Dendritic cell treated with granulocyte-macrophage colony-stimulating factor and Interleukin-4, amounts not matched to agents 40 ng/mL and 50 ng/mL, for 4 days (primary cell): ENCODE measurements around the gene ZKSCAN1.
"Not testable (repeated sequence)": the region's sequence is repeated elsewhere in the genome, so short reads cannot be mapped to it uniquely, and the experiment has no call there.

Experiments
- H3K27ac Mint-ChIP-seq: one replicate; pipeline ENCODE4 v1.8.0; 2022; ENCODE audit warnings: mild to moderate bottlenecking, mixed read lengths
- H3K27me3 Mint-ChIP-seq: one replicate; pipeline ENCODE4 v1.8.0; 2022; ENCODE audit warnings: mild to moderate bottlenecking, mixed read lengths
- H3K36me3 Mint-ChIP-seq: one replicate; pipeline ENCODE4 v1.8.0; 2022; ENCODE audit warnings: low read depth, mixed read lengths
- H3K4me1 Mint-ChIP-seq: one replicate; pipeline ENCODE4 v1.8.0; 2022; ENCODE audit warnings: low read depth, mixed read lengths
- H3K4me3 Mint-ChIP-seq: one replicate; pipeline ENCODE4 v1.8.0; 2022; ENCODE audit warnings: mild to moderate bottlenecking, moderate library complexity, mixed read lengths
- H3K9me3 Mint-ChIP-seq: one replicate; pipeline ENCODE4 v1.8.0; 2022; ENCODE audit warnings: mixed read lengths
- intact Hi-C: fragments of 100-400 bp; cut with micrococcal nuclease; formaldehyde crosslinking; loops from one replicate; pipeline ENCODE4 v1.15.0; 2022

The ZKSCAN1 gene

GRCh38 chr7:100012385-100013327 lies 2.7 kb upstream of the ZKSCAN1 start:
- peaks cover 22% of the 10 kb centered on the region for H3K4me1 Mint-ChIP-seq
- not testable (repeated sequence) for H3K36me3 Mint-ChIP-seq, H3K27me3 Mint-ChIP-seq, H3K27ac Mint-ChIP-seq, H3K9me3 Mint-ChIP-seq, H3K4me3 Mint-ChIP-seq
- intact Hi-C loops, result loop anchor here (10.0 kb wide), 1 partner anchor 72 kb away; the partner anchor contains the start of genes COPS6 and ZNF3

GRCh38 chr7:100013328-100013676 lies 2.1 kb upstream of the ZKSCAN1 start:
- no peak overlapping the region for H3K27ac Mint-ChIP-seq
- intact Hi-C loops, result loop anchor here (10.0 kb wide), 1 partner anchor 71 kb away; the partner anchor contains the start of genes COPS6 and ZNF3

GRCh38 chr7:100016215-100016901 lies 962 bp downstream of the ZKSCAN1 start:
- H3K36me3 Mint-ChIP-seq, result peaks cover 35% of the 10 kb centered on the region
- H3K4me3 Mint-ChIP-seq, result peak overlapping the region; percentile 81
- peaks cover 47% of the 10 kb centered on the region for H3K4me1 Mint-ChIP-seq
- intact Hi-C loops, result loop anchor here (10.0 kb wide), 1 partner anchor 68 kb away; the partner anchor contains the start of genes COPS6 and ZNF3
- no peaks in the 10 kb centered on the region for H3K27me3 Mint-ChIP-seq
- H3K27ac Mint-ChIP-seq, result peak overlapping the region; percentile 91
- H3K9me3 Mint-ChIP-seq, result no peaks in the 10 kb centered on the region

More at GRCh38 chr7:100013328-100013676, 2.1 kb upstream of the ZKSCAN1 start:
- H3K4me3 Mint-ChIP-seq, result no peak overlapping the region
- peaks cover 12% of the 10 kb centered on the region for H3K36me3 Mint-ChIP-seq
- H3K9me3 Mint-ChIP-seq, result no peaks in the 10 kb centered on the region
- H3K4me1 Mint-ChIP-seq, result peaks cover 26% of the 10 kb centered on the region
- H3K27me3 Mint-ChIP-seq, result no peaks in the 10 kb centered on the region

GRCh38 chr7:100017300-100017699 lies 1.9 kb downstream of the ZKSCAN1 start:
- H3K4me1 Mint-ChIP-seq, result peaks cover 47% of the 10 kb centered on the region
- peaks cover 45% of the 10 kb centered on the region for H3K36me3 Mint-ChIP-seq
- H3K4me3 Mint-ChIP-seq, result peak overlapping the region; percentile 6
- no peaks in the 10 kb centered on the region for H3K9me3 Mint-ChIP-seq
- H3K27ac Mint-ChIP-seq, result no peak overlapping the region
- H3K27me3 Mint-ChIP-seq, result no peaks in the 10 kb centered on the region
- intact Hi-C loops, result loop anchor here (10.0 kb wide), 1 partner anchor 68 kb away; the partner anchor contains the start of genes COPS6 and ZNF3

- Mint-ChIP-seq H3K4me3 (no peak overlapping the region), H3K27me3 (no peaks in the 10 kb centered on the region), H3K9me3 (no peaks in the 10 kb centered on the region), H3K4me1 (peaks cover 47% of the 10 kb centered on the region), H3K27ac (no peak overlapping the region), H3K36me3 (peaks cover 50% of the 10 kb centered on the region)
- intact Hi-C loops, result loop anchor here (10.0 kb wide), 1 partner anchor 67 kb away; the partner anchor contains the start of genes COPS6 and ZNF3
These were observed 2.5 kb downstream of the ZKSCAN1 start for GRCh38 chr7:100017875-100018274.

- peaks cover 39% of the 10 kb centered on the region for H3K4me1 Mint-ChIP-seq
- no peak overlapping the region for H3K27ac Mint-ChIP-seq
- peaks cover 69% of the 10 kb centered on the region for H3K36me3 Mint-ChIP-seq
- H3K9me3 Mint-ChIP-seq, result no peaks in the 10 kb centered on the region
- H3K27me3 Mint-ChIP-seq, result no peaks in the 10 kb centered on the region
- intact Hi-C loops, result loop anchor here (10.0 kb wide), 1 partner anchor 65 kb away; the partner anchor contains the start of genes COPS6 and ZNF3
- H3K4me3 Mint-ChIP-seq, result no peak overlapping the region
These were observed 4.5 kb downstream of the ZKSCAN1 start for GRCh38 chr7:100019908-100020307.

- Mint-ChIP-seq H3K9me3 (no peaks in the 10 kb centered on the region), H3K27me3 (no peaks in the 10 kb centered on the region), H3K36me3 (peaks cover 76% of the 10 kb centered on the region), H3K4me3 (no peak overlapping the region), H3K4me1 (peaks cover 31% of the 10 kb centered on the region), H3K27ac (no peak overlapping the region)
- intact Hi-C loops, result no loop called here
These were observed 5.9 kb downstream of the ZKSCAN1 start for GRCh38 chr7:100021297-100021696.

GRCh38 chr7:100022621-100023020 lies 7.2 kb downstream of the ZKSCAN1 start:
- no peak overlapping the region for H3K27ac Mint-ChIP-seq
- peaks cover 90% of the 10 kb centered on the region for H3K36me3 Mint-ChIP-seq
- no peak overlapping the region for H3K4me3 Mint-ChIP-seq
- no peaks in the 10 kb centered on the region for H3K27me3 Mint-ChIP-seq
- H3K4me1 Mint-ChIP-seq, result peaks cover 26% of the 10 kb centered on the region
- no peaks in the 10 kb centered on the region for H3K9me3 Mint-ChIP-seq
- intact Hi-C loops, result no loop called here

- intact Hi-C loops, result no loop called here
- peaks cover 19% of the 10 kb centered on the region for H3K4me1 Mint-ChIP-seq
- no peak overlapping the region for H3K4me3 Mint-ChIP-seq
- H3K9me3 Mint-ChIP-seq, result no peaks in the 10 kb centered on the region
- peaks cover 91% of the 10 kb centered on the region for H3K36me3 Mint-ChIP-seq
- H3K27me3 Mint-ChIP-seq, result no peaks in the 10 kb centered on the region
- no peak overlapping the region for H3K27ac Mint-ChIP-seq
These were observed 8.1 kb downstream of the ZKSCAN1 start for GRCh38 chr7:100023526-100023925.

- Mint-ChIP-seq H3K36me3 (peaks cover 91% of the 10 kb centered on the region), H3K27me3 (no peaks in the 10 kb centered on the region), H3K4me3 (no peak overlapping the region), H3K9me3 (no peaks in the 10 kb centered on the region), H3K4me1 (peaks cover 13% of the 10 kb centered on the region), H3K27ac (no peak overlapping the region)
- intact Hi-C loops, result no loop called here
These were observed 8.7 kb downstream of the ZKSCAN1 start for GRCh38 chr7:100024020-100024619.

- Mint-ChIP-seq H3K4me1 (no peaks in the 10 kb centered on the region), H3K36me3 (peaks cover 98% of the 10 kb centered on the region), H3K27ac (no peak overlapping the region), H3K9me3 (no peaks in the 10 kb centered on the region), H3K4me3 (no peak overlapping the region), H3K27me3 (no peaks in the 10 kb centered on the region)
- intact Hi-C loops, result no loop called here
These were observed 11.8 kb downstream of the ZKSCAN1 start for GRCh38 chr7:100027197-100027596.

GRCh38 chr7:100029596-100029995 lies 14.2 kb downstream of the ZKSCAN1 start:
- H3K27me3 Mint-ChIP-seq, result no peaks in the 10 kb centered on the region
- H3K4me3 Mint-ChIP-seq, result no peak overlapping the region
- H3K27ac Mint-ChIP-seq, result no peak overlapping the region
- no peaks in the 10 kb centered on the region for H3K9me3 Mint-ChIP-seq
- H3K4me1 Mint-ChIP-seq, result no peaks in the 10 kb centered on the region
- peaks cover 98% of the 10 kb centered on the region for H3K36me3 Mint-ChIP-seq
- intact Hi-C loops, result no loop called here

GRCh38 chr7:100033526-100033925 lies 18.1 kb downstream of the ZKSCAN1 start:
- no peak overlapping the region for H3K27ac Mint-ChIP-seq
- intact Hi-C loops, result no loop called here
- peaks cover 97% of the 10 kb centered on the region for H3K36me3 Mint-ChIP-seq
- H3K4me1 Mint-ChIP-seq, result no peaks in the 10 kb centered on the region
- no peaks in the 10 kb centered on the region for H3K9me3 Mint-ChIP-seq
- no peaks in the 10 kb centered on the region for H3K27me3 Mint-ChIP-seq
- no peak overlapping the region for H3K4me3 Mint-ChIP-seq
